Stomach (tissue), 4 donors: ENCODE data around the gene INPP5K.

Experiments
- EP300 ChIP-seq: sonication (generic); formaldehyde crosslinking; IDR thresholded peaks from one replicate; pipeline ENCODE4 v1.6.1; 2017; ENCODE audit warnings: antibody characterized with exemption
- POLR2A ChIP-seq, 4 donors: fragments of 450-650 bp; IDR thresholded peaks; one replicate each; pipeline ENCODE4 v1.6.1; 2016; ENCODE audit warnings: antibody characterized with exemption in 4 of 4, control low read depth in 2 of 4, mild to moderate bottlenecking in 1 of 4, moderate library complexity in 1 of 4
- POLR2AphosphoS5 ChIP-seq, 3 donors: sonication (generic); formaldehyde crosslinking; IDR thresholded peaks; one replicate each; pipeline ENCODE4 v1.6.1; 2016; ENCODE audit warnings: antibody characterized with exemption in 3 of 3
- TF ChIP-seq, protein P1 (sequence below), 7 experiments: fragments of 450-650 bp in 4 of 7; fragments of 200-600 bp in 3 of 7; sonication (generic) in 3 of 7; IDR thresholded peaks; one replicate each; pipeline ENCODE4 v1.5.1; 2016 to 2019; ENCODE audit warnings: antibody characterized with exemption in 7 of 7, control low read depth in 2 of 7, mild to moderate bottlenecking in 1 of 7

GRCh38 chr17:1545618-1546017 is 29.2 kb upstream of the INPP5K start:
- TF ChIP-seq POLR2A (IDR thresholded peaks at IDR 0.05) (no peak), POLR2AphosphoS5 (IDR thresholded peaks at IDR 0.05) (no peak), EP300 (no peak)
- TF ChIP-seq, protein P1, sequence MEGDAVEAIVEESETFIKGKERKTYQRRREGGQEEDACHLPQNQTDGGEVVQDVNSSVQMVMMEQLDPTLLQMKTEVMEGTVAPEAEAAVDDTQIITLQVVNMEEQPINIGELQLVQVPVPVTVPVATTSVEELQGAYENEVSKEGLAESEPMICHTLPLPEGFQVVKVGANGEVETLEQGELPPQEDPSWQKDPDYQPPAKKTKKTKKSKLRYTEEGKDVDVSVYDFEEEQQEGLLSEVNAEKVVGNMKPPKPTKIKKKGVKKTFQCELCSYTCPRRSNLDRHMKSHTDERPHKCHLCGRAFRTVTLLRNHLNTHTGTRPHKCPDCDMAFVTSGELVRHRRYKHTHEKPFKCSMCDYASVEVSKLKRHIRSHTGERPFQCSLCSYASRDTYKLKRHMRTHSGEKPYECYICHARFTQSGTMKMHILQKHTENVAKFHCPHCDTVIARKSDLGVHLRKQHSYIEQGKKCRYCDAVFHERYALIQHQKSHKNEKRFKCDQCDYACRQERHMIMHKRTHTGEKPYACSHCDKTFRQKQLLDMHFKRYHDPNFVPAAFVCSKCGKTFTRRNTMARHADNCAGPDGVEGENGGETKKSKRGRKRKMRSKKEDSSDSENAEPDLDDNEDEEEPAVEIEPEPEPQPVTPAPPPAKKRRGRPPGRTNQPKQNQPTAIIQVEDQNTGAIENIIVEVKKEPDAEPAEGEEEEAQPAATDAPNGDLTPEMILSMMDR (IDR thresholded peaks at IDR 0.05): no peak
